Lower lobe of right lung (tissue), 2 donors: ENCODE results near the gene NEMF. TPM values are rescaled to one million over a fixed set of nuclear protein-coding genes. Genes with fewer than 3 reads are reported as not detected.
"Not testable (repeated sequence)": the region's sequence is repeated elsewhere in the genome, so short reads cannot be mapped to it uniquely, and the experiment has no call there.

Experiments used
- ATAC-seq, 2 donors: fragments of 200-7000 bp; cut with Tn5 transposase; one replicate each; pipeline ENCODE4 v1.9.1; 2020 to 2022; ENCODE audit warnings: mild to moderate bottlenecking in 2 of 2, moderate library complexity in 2 of 2
- DNase-seq: peaks from one replicate; pipeline ENCODE4 v3.0.0-alpha.2; 2020
- H3K27ac ChIP-seq: fragments of 200-600 bp; one replicate; pipeline ENCODE4 v1.8.0; 2022
- H3K27me3 ChIP-seq: fragments of 200-600 bp; one replicate; pipeline ENCODE4 v1.8.0; 2022; ENCODE audit warnings: low read depth
- H3K36me3 ChIP-seq: fragments of 200-600 bp; one replicate; pipeline ENCODE4 v1.8.0; 2022; ENCODE audit warnings: mild to moderate bottlenecking
- H3K4me1 ChIP-seq: fragments of 200-600 bp; one replicate; pipeline ENCODE4 v1.8.0; 2022
- H3K4me3 ChIP-seq: fragments of 200-600 bp; one replicate; pipeline ENCODE4 v1.8.0; 2022; ENCODE audit warnings: mild to moderate bottlenecking
- H3K9me3 ChIP-seq: fragments of 200-600 bp; one replicate; pipeline ENCODE4 v1.8.0; 2022
- intact Hi-C: fragments of 100-400 bp; cut with DNase I; formaldehyde crosslinking; loops from one replicate; pipeline ENCODE4 v1.11.0; 2022
- total RNA-seq: library from RNA; stranded (reverse); fragmentation: NEBNext Ultra II Directional; extraction: Animal tissue kit (Norgen Biotek cat#: 25700); gene quantifications from one replicate; pipeline ENCODE4 v1.2.1, GENCODE V29; 2021
- TF ChIP-seq, protein P1 (sequence below): fragments of 200-600 bp; IDR thresholded peaks from one replicate; pipeline ENCODE4 v1.8.0; 2022; ENCODE audit warnings: antibody characterized with exemption, mild to moderate bottlenecking
- donor health status: DM: no; HTN: yes; CAD: no; lungs with severe emphysema.

Gene NEMF
- total RNA-seq, 1 donor from 2014 or later = 66.1 TPM

DNA sequence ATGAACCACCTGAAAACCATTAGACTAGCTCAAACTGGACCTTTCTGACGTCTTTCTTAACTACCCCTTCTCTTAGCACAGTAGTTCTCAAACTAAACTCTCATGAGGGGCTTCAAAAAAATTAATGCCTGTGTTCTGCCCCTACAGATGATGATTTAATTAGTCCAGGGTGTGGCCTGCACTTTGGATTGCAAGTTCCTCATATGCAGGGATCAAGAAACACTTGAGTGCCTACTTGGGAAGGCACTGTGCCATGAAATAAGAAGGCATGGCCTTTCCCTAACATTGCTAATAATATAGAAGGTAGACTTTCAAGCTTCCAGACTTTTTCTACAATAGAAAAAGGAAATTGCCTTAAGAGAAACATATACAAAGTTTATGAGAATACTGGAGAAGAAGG lies 107.4 kb downstream of the NEMF start:
- Histone ChIP-seq H3K27ac (no peak overlapping the region), H3K4me3 (no peak overlapping the region), H3K9me3 (no peaks in the 10 kb centered on the region), H3K4me1 (peaks cover 4% of the 10 kb centered on the region), H3K27me3 (no peaks in the 10 kb centered on the region), H3K36me3 (peaks cover 54% of the 10 kb centered on the region)
- intact Hi-C loops = no loop called here
- ATAC-seq = no peak
- TF ChIP-seq, protein P1, sequence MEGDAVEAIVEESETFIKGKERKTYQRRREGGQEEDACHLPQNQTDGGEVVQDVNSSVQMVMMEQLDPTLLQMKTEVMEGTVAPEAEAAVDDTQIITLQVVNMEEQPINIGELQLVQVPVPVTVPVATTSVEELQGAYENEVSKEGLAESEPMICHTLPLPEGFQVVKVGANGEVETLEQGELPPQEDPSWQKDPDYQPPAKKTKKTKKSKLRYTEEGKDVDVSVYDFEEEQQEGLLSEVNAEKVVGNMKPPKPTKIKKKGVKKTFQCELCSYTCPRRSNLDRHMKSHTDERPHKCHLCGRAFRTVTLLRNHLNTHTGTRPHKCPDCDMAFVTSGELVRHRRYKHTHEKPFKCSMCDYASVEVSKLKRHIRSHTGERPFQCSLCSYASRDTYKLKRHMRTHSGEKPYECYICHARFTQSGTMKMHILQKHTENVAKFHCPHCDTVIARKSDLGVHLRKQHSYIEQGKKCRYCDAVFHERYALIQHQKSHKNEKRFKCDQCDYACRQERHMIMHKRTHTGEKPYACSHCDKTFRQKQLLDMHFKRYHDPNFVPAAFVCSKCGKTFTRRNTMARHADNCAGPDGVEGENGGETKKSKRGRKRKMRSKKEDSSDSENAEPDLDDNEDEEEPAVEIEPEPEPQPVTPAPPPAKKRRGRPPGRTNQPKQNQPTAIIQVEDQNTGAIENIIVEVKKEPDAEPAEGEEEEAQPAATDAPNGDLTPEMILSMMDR = no peak
- no peak for DNase-seq

DNA sequence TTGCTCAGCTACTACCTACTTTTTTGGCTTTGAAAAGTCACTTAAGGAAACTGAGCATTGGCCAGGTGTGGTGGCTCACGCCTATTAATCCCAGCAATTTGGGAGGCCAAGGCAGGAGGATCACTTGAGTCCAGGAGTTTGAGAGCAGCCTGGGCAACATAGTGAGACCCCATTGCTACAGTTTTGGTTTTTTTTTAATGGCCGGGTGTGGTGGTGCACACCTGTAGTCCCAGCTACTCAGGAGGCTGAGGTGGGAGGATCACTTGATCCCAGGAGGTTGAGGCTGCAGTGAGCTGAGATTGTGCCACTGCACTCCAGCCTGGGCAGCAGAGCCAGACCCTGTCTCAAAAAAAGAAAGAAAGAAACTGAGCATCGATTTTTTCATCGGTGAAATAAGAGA lies 116.9 kb downstream of the NEMF start:
- H3K4me3 ChIP-seq, ATAC-seq, H3K9me3 ChIP-seq, DNase-seq, H3K4me1 ChIP-seq, H3K27ac ChIP-seq, intact Hi-C loops, H3K27me3 ChIP-seq: not testable (repeated sequence)
- H3K36me3 ChIP-seq = peaks cover 30% of the 10 kb centered on the region

DNA sequence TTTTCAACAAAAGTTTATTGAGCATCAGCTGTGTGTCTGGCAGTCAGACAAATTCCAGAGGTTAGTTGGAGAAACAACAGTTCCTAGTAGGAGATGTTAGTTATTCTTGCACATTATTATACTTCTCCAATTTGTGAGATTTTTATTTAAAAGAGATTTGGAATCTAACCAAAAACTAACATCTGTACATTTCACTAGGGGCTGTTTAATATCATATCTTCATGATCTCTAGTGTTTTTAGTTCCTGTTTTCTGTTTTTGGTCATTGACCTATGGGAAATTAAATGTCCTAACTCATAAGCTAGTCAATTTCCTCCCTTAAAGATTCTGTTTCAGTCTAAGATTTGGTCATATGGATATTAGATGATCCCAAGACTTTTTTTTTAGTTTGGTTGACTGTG lies 118.8 kb downstream of the NEMF start:
- no peak for ATAC-seq
- peaks cover 29% of the 10 kb centered on the region for H3K36me3 ChIP-seq
- TF ChIP-seq, protein P1 = no peak
- no peaks in the 10 kb centered on the region for H3K9me3 ChIP-seq
- no peak overlapping the region for H3K27ac ChIP-seq
- H3K4me3 ChIP-seq = no peak overlapping the region
- no peak for DNase-seq
- intact Hi-C loops = no loop called here
- H3K4me1 ChIP-seq = no peaks in the 10 kb centered on the region
- no peaks in the 10 kb centered on the region for H3K27me3 ChIP-seq

DNA sequence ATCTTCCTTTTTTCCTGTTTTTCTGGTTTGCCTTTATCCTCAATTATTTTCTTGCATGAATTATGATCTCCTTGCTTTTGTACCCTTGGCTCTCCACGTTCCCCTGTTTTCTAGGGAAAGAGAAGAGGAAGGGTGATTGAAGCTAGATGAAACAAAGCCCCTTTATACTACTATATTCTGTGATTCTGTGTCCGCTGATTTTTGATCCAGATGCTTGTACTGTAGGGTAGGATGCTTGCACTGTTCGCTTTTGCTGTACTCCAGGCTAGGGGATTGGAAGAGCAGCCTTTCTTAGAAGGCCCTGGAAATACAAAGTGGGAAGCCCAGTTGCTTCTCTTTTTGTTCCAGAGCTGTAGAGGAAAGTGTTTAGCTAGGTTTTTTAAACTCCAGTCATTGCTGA lies 119.7 kb downstream of the NEMF start:
- H3K4me3 ChIP-seq = no peak overlapping the region
- H3K9me3 ChIP-seq = no peaks in the 10 kb centered on the region
- DNase-seq (no peak), ATAC-seq (no peak)
- H3K4me1 ChIP-seq = no peaks in the 10 kb centered on the region
- intact Hi-C loops = no loop called here
- TF ChIP-seq, protein P1 = no peak
- no peak overlapping the region for H3K27ac ChIP-seq
- no peaks in the 10 kb centered on the region for H3K27me3 ChIP-seq
- H3K36me3 ChIP-seq = peaks cover 32% of the 10 kb centered on the region

Other genes starting within 250 kb of the NEMF start
- 153 TPM for gene RPL36AL, start 232.2 kb downstream of the NEMF start, total RNA-seq
- 24.1 TPM for gene MGAT2, start 232.0 kb downstream of the NEMF start, total RNA-seq
- 6.8 TPM for gene DNAAF2, start 217.5 kb downstream of the NEMF start, total RNA-seq
- 1.2 TPM for gene POLE2, start 164.6 kb downstream of the NEMF start, total RNA-seq
- gene KLHDC1, start 159.7 kb downstream of the NEMF start, total RNA-seq = 7.4 TPM
- gene KLHDC2, start 84.6 kb downstream of the NEMF start, total RNA-seq = 42.4 TPM
- 65.3 TPM for gene ARF6, start 40.3 kb upstream of the NEMF start, total RNA-seq